GM23338 (cell line): Measurements from ENCODE around the gene REM2. TPM values are rescaled to one million over a fixed set of nuclear protein-coding genes. Genes with fewer than 3 reads are reported as not detected.

ENCODE experiments used
- ATAC-seq: fragments of 200-7000 bp; cut with Tn5 transposase; 3 replicates; pipeline ENCODE4 v1.9.1; 2020
- DNase-seq: peaks from one replicate; pipeline ENCODE4 v3.0.0-alpha.2; 2015; ENCODE audit warnings: low spot score
- H2AFZ ChIP-seq: fragments of 200-600 bp; sonication (generic); 2 replicates; pipeline ENCODE4 v1.8.0; 2016; ENCODE audit warnings: antibody characterized with exemption, mild to moderate bottlenecking, moderate library complexity
- H3F3A ChIP-seq: fragments of 200-600 bp; sonication (generic); replicated peaks from 2 replicates; pipeline ENCODE4 v1.8.0; 2017; ENCODE audit warnings: antibody characterized with exemption, mixed run types, low read depth
- H3K27ac ChIP-seq: fragments of 200-600 bp; sonication (generic); 2 replicates; pipeline ENCODE4 v1.6.1; 2016; ENCODE audit warnings: low read depth
- H3K27me3 ChIP-seq: fragments of 200-600 bp; sonication (generic); 2 replicates; pipeline ENCODE4 v1.8.0; 2016; ENCODE audit warnings: mild to moderate bottlenecking, mixed run types, moderate library complexity; ENCODE audit not compliant: insufficient read depth
- H3K36me3 ChIP-seq: fragments of 200-600 bp; sonication (generic); 2 replicates; pipeline ENCODE4 v1.8.0; 2016; ENCODE audit warnings: mild to moderate bottlenecking; ENCODE audit not compliant: insufficient read depth
- H3K4me1 ChIP-seq: fragments of 200-600 bp; sonication (generic); 2 replicates; pipeline ENCODE4 v1.8.0; 2016; ENCODE audit warnings: mild to moderate bottlenecking, moderate library complexity; ENCODE audit not compliant: insufficient read depth
- H3K4me2 ChIP-seq: fragments of 200-600 bp; sonication (generic); 2 replicates; pipeline ENCODE4 v1.7.1; 2017; ENCODE audit warnings: mixed run types
- H3K4me3 ChIP-seq: fragments of 200-600 bp; sonication (generic); 2 replicates; pipeline ENCODE4 v1.6.1; 2016; ENCODE audit warnings: mixed run types
- H3K79me2 ChIP-seq: fragments of 200-600 bp; sonication (generic); replicated peaks from 2 replicates; pipeline ENCODE4 v1.8.0; 2017; ENCODE audit warnings: mild to moderate bottlenecking; ENCODE audit not compliant: insufficient read depth
- H3K9me2 ChIP-seq: fragments of 200-600 bp; sonication (generic); 2 replicates; pipeline ENCODE4 v1.8.0; 2017; ENCODE audit not compliant: insufficient read depth
- H4K20me1 ChIP-seq: fragments of 200-600 bp; sonication (generic); replicated peaks from 2 replicates; pipeline ENCODE4 v1.8.0; 2017; ENCODE audit warnings: mild to moderate bottlenecking; ENCODE audit not compliant: insufficient read depth
- H3K27ac Mint-ChIP-seq: 2 replicates; pipeline ENCODE4 v1.8.0; 2020; ENCODE audit warnings: inconsistent platforms, mild to moderate bottlenecking, moderate library complexity, mixed read lengths
- H3K27me3 Mint-ChIP-seq: 3 replicates; pipeline ENCODE4 v1.8.0; 2022; ENCODE audit warnings: low read depth, mild to moderate bottlenecking, moderate library complexity, mixed read lengths, inconsistent platforms; ENCODE audit not compliant: insufficient read depth, poor library complexity
- H3K36me3 Mint-ChIP-seq: 3 replicates; pipeline ENCODE4 v1.8.0; 2021; ENCODE audit warnings: low read depth, mild to moderate bottlenecking, inconsistent platforms, moderate library complexity, mixed read lengths
- H3K4me1 Mint-ChIP-seq: 3 replicates; pipeline ENCODE4 v1.8.0; 2020; ENCODE audit warnings: mild to moderate bottlenecking, inconsistent platforms, mixed read lengths
- H3K4me3 Mint-ChIP-seq: 3 replicates; pipeline ENCODE4 v1.8.0; 2021; ENCODE audit warnings: moderate library complexity, mild to moderate bottlenecking, inconsistent platforms, mixed read lengths
- H3K9me3 Mint-ChIP-seq: 3 replicates; pipeline ENCODE4 v1.8.0; 2020; ENCODE audit warnings: moderate library complexity, mild to moderate bottlenecking, inconsistent platforms, mixed read lengths
- CREB1 ChIP-seq: fragments of 250-450 bp; sonication (Bioruptor Pico); IDR thresholded peaks from 2 replicates; pipeline ENCODE4 v1.5.0; 2020; ENCODE audit warnings: low read depth, mild to moderate bottlenecking, moderate library complexity
- CTCF ChIP-seq, 2 experiments: fragments of 200-600 bp in 1 of 2; sonication (generic) in 1 of 2; conservative IDR thresholded peaks; 2 replicates each; pipeline versions ENCODE4 v1.5.1 to v1.6.1; 2016 to 2017; ENCODE audit warnings: antibody characterized with exemption in 2 of 2, low read depth in 2 of 2, mild to moderate bottlenecking in 2 of 2, moderate library complexity in 1 of 2
- ETS1 ChIP-seq: IDR thresholded peaks from 2 replicates; pipeline ENCODE4 v1.6.1; 2016; ENCODE audit warnings: antibody characterized with exemption
- EZH2 ChIP-seq: fragments of 200-600 bp; sonication (generic); IDR thresholded peaks from one replicate; pipeline ENCODE4 v1.8.0; 2017; ENCODE audit warnings: antibody characterized with exemption, mild to moderate bottlenecking, low read depth; ENCODE audit not compliant: unreplicated experiment
- EZH2phosphoT487 ChIP-seq: fragments of 200-600 bp; sonication (generic); IDR thresholded peaks from one replicate; pipeline ENCODE4 v1.8.1; 2018; ENCODE audit warnings: antibody characterized with exemption; ENCODE audit not compliant: unreplicated experiment
- JUNB ChIP-seq: IDR thresholded peaks from one replicate; pipeline ENCODE4 v1.6.1; 2016; ENCODE audit warnings: antibody characterized with exemption; ENCODE audit not compliant: unreplicated experiment
- NANOG ChIP-seq: IDR thresholded peaks from 2 replicates; pipeline ENCODE4 v1.6.1; 2016; ENCODE audit warnings: antibody characterized with exemption, borderline replicate concordance
- POLR2AphosphoS5 ChIP-seq: IDR thresholded peaks from 2 replicates; pipeline ENCODE4 v1.6.1; 2016; ENCODE audit warnings: antibody characterized with exemption, low read depth
- REST ChIP-seq: IDR thresholded peaks from one replicate; pipeline ENCODE4 v1.6.1; 2018; ENCODE audit warnings: antibody characterized with exemption; ENCODE audit not compliant: unreplicated experiment
- STAT1 ChIP-seq: IDR thresholded peaks from one replicate; pipeline ENCODE4 v1.6.1; 2016; ENCODE audit warnings: antibody characterized with exemption; ENCODE audit not compliant: unreplicated experiment
- ZNF331 ChIP-seq: fragments of 250-450 bp; sonication (Bioruptor Pico); IDR thresholded peaks from 2 replicates; pipeline ENCODE4 v1.5.0; 2020; ENCODE audit warnings: low read depth, mild to moderate bottlenecking, moderate library complexity
- ZNF462 ChIP-seq: fragments of 250-450 bp; sonication (Bioruptor Pico); IDR thresholded peaks from 2 replicates; pipeline ENCODE4 v1.5.0; 2020; ENCODE audit warnings: mild to moderate bottlenecking, moderate library complexity
- polyA plus RNA-seq: library from polyadenylated mRNA; unstranded; fragments of >200 nt; fragmentation: Nextera tagmentation; extraction: Ambion mirVana; gene quantifications from 2 replicates; pipeline ENCODE4 v1.2.1, GENCODE V29; 2016
- total RNA-seq: library from RNA; depleted of rRNA; stranded (reverse); fragments of >200 nt; shearing (Covaris generic); gene quantifications from 2 replicates; pipeline ENCODE4 v1.2.3, GENCODE V29; 2014

The REM2 gene
- total and polyA plus RNA-seq, 2 experiments from 2014 or later = 0.31 to 2.9 TPM

- TF ChIP-seq REST = no peak
- TF ChIP-seq CREB1 = no peak
- TF ChIP-seq JUNB = no peak
- TF ChIP-seq CTCF (conservative IDR thresholded peaks at IDR 0.05; ENCODE audit: low read depth in 2 of 2) = no peak
- no peak for TF ChIP-seq EZH2
- no peak for TF ChIP-seq ETS1
- TF ChIP-seq STAT1 = no peak
- TF ChIP-seq EZH2phosphoT487 = no peak
- no peak for TF ChIP-seq POLR2AphosphoS5
- no peak for TF ChIP-seq NANOG
These were observed 40.7 kb downstream of the REM2 start (continued) for GRCh38 chr14:22923746-22924145.

GRCh38 chr14:22925513-22925912, 42.5 kb downstream of the REM2 start:
- H3K4me1 Mint-ChIP-seq = peaks cover 6% of the 10 kb centered on the region; the same call in 2 of the 3 replicates
- peaks cover 2% of the 10 kb centered on the region for H3K27me3 Mint-ChIP-seq
- Histone ChIP-seq H3K27ac (no peak overlapping the region), H3K79me2 (peaks cover 23% of the 10 kb centered on the region), H3K4me3 (no peak overlapping the region), H2AFZ (no peak overlapping the region), H3K9me2 (no peaks in the 10 kb centered on the region), H3K4me1 (peaks cover 7% of the 10 kb centered on the region), H3K27me3 (no peaks in the 10 kb centered on the region), H3F3A (peaks cover 17% of the 10 kb centered on the region), H3K4me2 (no peak overlapping the region), H4K20me1 (peaks cover 3% of the 10 kb centered on the region; the same call in 1 of the 2 replicates), H3K36me3 (peaks cover 56% of the 10 kb centered on the region)
- no peaks in the 10 kb centered on the region for H3K9me3 Mint-ChIP-seq
- H3K4me3 Mint-ChIP-seq = no peak overlapping the region
- H3K36me3 Mint-ChIP-seq = peaks cover 68% of the 10 kb centered on the region
- no peak for DNase-seq
- H3K27ac Mint-ChIP-seq = no peak overlapping the region
- no peak for ATAC-seq
- TF ChIP-seq ZNF462 (CRISPR knock-in tag) = no peak
- TF ChIP-seq ETS1 = no peak
- TF ChIP-seq CREB1 = no peak
- TF ChIP-seq EZH2phosphoT487 = no peak
- TF ChIP-seq STAT1 = no peak
- TF ChIP-seq JUNB = no peak
- TF ChIP-seq POLR2AphosphoS5 = no peak
- TF ChIP-seq ZNF331 = no peak
